ENCODE measurements around the gene SLC1A6.

DNA sequence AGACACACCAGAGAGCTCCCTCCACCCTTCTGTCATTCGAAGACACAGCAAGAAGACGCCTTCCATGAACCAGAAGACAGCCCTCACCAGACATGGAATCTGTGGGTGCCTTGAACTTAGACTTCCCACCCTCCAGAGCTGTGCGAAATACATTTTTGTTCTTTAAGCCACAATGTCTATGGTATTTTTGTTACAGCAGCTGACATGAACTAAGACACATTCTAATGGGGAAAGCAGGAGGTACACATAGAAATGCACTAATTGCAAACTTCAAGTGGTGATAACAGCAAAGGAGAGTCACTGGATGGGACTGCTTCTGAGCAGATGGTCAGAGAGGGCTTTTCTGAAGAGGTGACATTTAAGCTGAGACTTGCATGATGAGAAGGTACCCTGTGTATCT lies 22.2 kb downstream of the SLC1A6 start:
- no peak for TF ChIP-seq EGR1 (IDR thresholded peaks at IDR 0.05; ENCODE audit: low read depth in 2 of 2)
- TF ChIP-seq, protein P1, sequence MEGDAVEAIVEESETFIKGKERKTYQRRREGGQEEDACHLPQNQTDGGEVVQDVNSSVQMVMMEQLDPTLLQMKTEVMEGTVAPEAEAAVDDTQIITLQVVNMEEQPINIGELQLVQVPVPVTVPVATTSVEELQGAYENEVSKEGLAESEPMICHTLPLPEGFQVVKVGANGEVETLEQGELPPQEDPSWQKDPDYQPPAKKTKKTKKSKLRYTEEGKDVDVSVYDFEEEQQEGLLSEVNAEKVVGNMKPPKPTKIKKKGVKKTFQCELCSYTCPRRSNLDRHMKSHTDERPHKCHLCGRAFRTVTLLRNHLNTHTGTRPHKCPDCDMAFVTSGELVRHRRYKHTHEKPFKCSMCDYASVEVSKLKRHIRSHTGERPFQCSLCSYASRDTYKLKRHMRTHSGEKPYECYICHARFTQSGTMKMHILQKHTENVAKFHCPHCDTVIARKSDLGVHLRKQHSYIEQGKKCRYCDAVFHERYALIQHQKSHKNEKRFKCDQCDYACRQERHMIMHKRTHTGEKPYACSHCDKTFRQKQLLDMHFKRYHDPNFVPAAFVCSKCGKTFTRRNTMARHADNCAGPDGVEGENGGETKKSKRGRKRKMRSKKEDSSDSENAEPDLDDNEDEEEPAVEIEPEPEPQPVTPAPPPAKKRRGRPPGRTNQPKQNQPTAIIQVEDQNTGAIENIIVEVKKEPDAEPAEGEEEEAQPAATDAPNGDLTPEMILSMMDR (IDR thresholded peaks at IDR 0.05; ENCODE audit: low read depth, low read length, missing input control): no peak
- TF ChIP-seq, protein P2, sequence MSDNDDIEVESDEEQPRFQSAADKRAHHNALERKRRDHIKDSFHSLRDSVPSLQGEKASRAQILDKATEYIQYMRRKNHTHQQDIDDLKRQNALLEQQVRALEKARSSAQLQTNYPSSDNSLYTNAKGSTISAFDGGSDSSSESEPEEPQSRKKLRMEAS (IDR thresholded peaks at IDR 0.05): no peak
- TF ChIP-seq TAF1 (conservative IDR thresholded peaks at IDR 0.05): no peak
- no peak for TF ChIP-seq RAD21 (IDR thresholded peaks at IDR 0.05)
- TF ChIP-seq JUND (IDR thresholded peaks at IDR 0.05): no peak
- TF ChIP-seq HNF4G (IDR thresholded peaks at IDR 0.05): no peak
